Panc1 (cell line): ENCODE measurements around the gene FAM78A. TPM values are rescaled to one million over a fixed set of nuclear protein-coding genes. Genes with fewer than 3 reads are reported as not detected.

Experiments
- ATAC-seq: fragments of 200-7000 bp; cut with Tn5 transposase; 2 replicates; pipeline ENCODE4 v1.9.1; 2020; ENCODE audit warnings: mild to moderate bottlenecking, moderate library complexity
- BruUV-seq: library from RNA; stranded (reverse); fragments of 400-500 nt; replicated peaks from 2 replicates; lab custom pipeline; 2021; lab: Mats Ljungman, UMichigan
- CTCF ChIA-PET: fragments of 300-600 bp; sonication (Branson Sonifier 250); formaldehyde crosslinking; loops from one replicate; lab custom pipeline; 2022; ENCODE audit warnings: antibody characterized with exemption; lab: Charles Lee
- POLR2A ChIA-PET: fragments of 300-600 bp; sonication (Branson Sonifier 250); formaldehyde crosslinking; loops from one replicate; lab custom pipeline; 2022; ENCODE audit warnings: antibody characterized with exemption; lab: Charles Lee
- DNase-seq: peaks from one replicate; pipeline ENCODE4 v3.0.0-alpha.2; 2010; ENCODE audit warnings: low read depth, low spot score
- H3K27ac ChIP-seq: 2 replicates; pipeline ENCODE4 v1.5.1; 2011; ENCODE audit warnings: mild to moderate bottlenecking, low read length, inconsistent platforms
- H3K27me3 ChIP-seq: fragments of 200-500 bp; sonication (Bioruptor generic); 2 replicates; pipeline ENCODE4 v1.6.0; 2014; ENCODE audit warnings: low read length, inconsistent platforms; ENCODE audit not compliant: control insufficient read depth, insufficient read depth
- H3K36me3 ChIP-seq: fragments of 200-500 bp; sonication (Bioruptor generic); 2 replicates; pipeline ENCODE4 v1.5.1; 2014; ENCODE audit warnings: inconsistent platforms, mild to moderate bottlenecking, low read length, moderate library complexity; ENCODE audit not compliant: control insufficient read depth, insufficient read depth
- H3K4me1 ChIP-seq: 2 replicates; pipeline ENCODE4 v1.5.1; 2011; ENCODE audit warnings: inconsistent platforms, mild to moderate bottlenecking, low read length, moderate library complexity; ENCODE audit not compliant: control insufficient read depth, insufficient read depth
- H3K4me3 ChIP-seq, 2 experiments: 2 replicates each; pipeline ENCODE4 v1.5.1; 2011 to 2012; ENCODE audit warnings: low read depth in 2 of 2, low read length in 2 of 2, mild to moderate bottlenecking in 2 of 2, inconsistent platforms in 1 of 2, moderate library complexity in 1 of 2
- H3K9me3 ChIP-seq: fragments of 200-500 bp; sonication (Bioruptor generic); 2 replicates; pipeline ENCODE4 v1.5.1; 2014; ENCODE audit warnings: low read depth, mild to moderate bottlenecking, inconsistent platforms, low read length, moderate library complexity; ENCODE audit not compliant: control insufficient read depth, insufficient read depth
- CTCF ChIP-seq: fragments of 450-650 bp; IDR thresholded peaks from 2 replicates; pipeline ENCODE4 v1.5.1; 2017; ENCODE audit warnings: mild to moderate bottlenecking
- POLR2AphosphoS5 ChIP-seq: IDR thresholded peaks from 2 replicates; pipeline ENCODE4 v1.6.1; 2012; ENCODE audit warnings: mild to moderate bottlenecking, low read depth, low read length, moderate library complexity
- REST ChIP-seq, 2 experiments: IDR thresholded peaks; 2 replicates each; pipeline ENCODE4 v1.6.1; 2011 to 2012; ENCODE audit warnings: low read depth in 2 of 2, control low read depth in 1 of 2, low read length in 1 of 2, mild to moderate bottlenecking in 1 of 2, moderate library complexity in 1 of 2; ENCODE audit not compliant: insufficient read depth in 1 of 2
- SIN3A ChIP-seq: IDR thresholded peaks from 2 replicates; pipeline ENCODE4 v1.6.1; 2012; ENCODE audit warnings: low read depth, mild to moderate bottlenecking, low read length, moderate library complexity, borderline replicate concordance; ENCODE audit not compliant: insufficient read depth
- TCF7L2 ChIP-seq: IDR thresholded peaks from 2 replicates; pipeline ENCODE4 v1.6.1; 2011; ENCODE audit warnings: mild to moderate bottlenecking, low read depth, low read length, inconsistent platforms
- in situ Hi-C: cut with HindIII; loops from 2 replicates; pipeline ENCODE4 v1.10.0; 2016; ENCODE audit warnings: low sequenced_read_pairs, low pct_unique_long_range_greater_than_20kb
- intact Hi-C: fragments of 100-400 bp; cut with micrococcal nuclease; formaldehyde crosslinking; loops from one replicate; pipeline ENCODE4 v1.10.0; 2022; ENCODE audit not compliant: unreplicated experiment
- total RNA-seq: library from RNA; stranded (reverse); gene quantifications from one replicate; pipeline ENCODE4 v1.2.1, GENCODE V29; 2021; ENCODE audit not compliant: unreplicated experiment

FAM78A gene
- total RNA-seq, 1 experiment from 2014 or later = 0.59 TPM

- no peaks in the 10 kb centered on the region for H3K4me1 ChIP-seq
- no peaks in the 10 kb centered on the region for H3K27me3 ChIP-seq
- ChIA-PET CTCF (interaction anchor here (0.8 kb wide), 1 partner anchor 48 kb away, joined by 3 read pairs; no protein-coding TSS in a partner anchor), POLR2A (no interaction called here)
- in situ Hi-C loops = no loop called here
- intact Hi-C loops = no loop called here
- no TSS peak for BruUV-seq
- no peak overlapping the region for H3K4me3 ChIP-seq
- no peaks in the 10 kb centered on the region for H3K9me3 ChIP-seq
- H3K36me3 ChIP-seq = no peaks in the 10 kb centered on the region
- no peak for DNase-seq
- H3K27ac ChIP-seq = no peak overlapping the region
- ATAC-seq = no peak
- TF ChIP-seq TCF7L2 = no peak
- TF ChIP-seq CTCF = no peak
- no peak for TF ChIP-seq POLR2AphosphoS5
- no peak for TF ChIP-seq REST (IDR thresholded peaks at IDR 0.05; ENCODE audit: insufficient read depth in 1 of 2, low read depth in 2 of 2, low read length in 1 of 2)
- TF ChIP-seq SIN3A = no peak
Observed at GRCh38 chr9:131273146-131273855, 3.0 kb downstream of the FAM78A start.

GRCh38 chr9:131272212-131272611, 4.1 kb downstream of the FAM78A start:
- Histone ChIP-seq H3K36me3 (no peaks in the 10 kb centered on the region), H3K27me3 (no peaks in the 10 kb centered on the region), H3K4me3 (no peak overlapping the region), H3K4me1 (no peaks in the 10 kb centered on the region), H3K9me3 (no peaks in the 10 kb centered on the region), H3K27ac (no peak overlapping the region)
- ChIA-PET POLR2A (no interaction called here), CTCF (no interaction called here)
- intact Hi-C loops = no loop called here
- ATAC-seq (no peak), DNase-seq (no peak)
- no peak for TF ChIP-seq POLR2AphosphoS5
- no peak for TF ChIP-seq CTCF
- no peak for TF ChIP-seq TCF7L2
- no peak for TF ChIP-seq SIN3A
- no peak for TF ChIP-seq REST (IDR thresholded peaks at IDR 0.05; ENCODE audit: insufficient read depth in 1 of 2, low read depth in 2 of 2, low read length in 1 of 2)
- in situ Hi-C loops = no loop called here
- no TSS peak for BruUV-seq
